H9 (cell line): Measurements from ENCODE around the gene CHRNA9. TPM values are rescaled to one million over a fixed set of nuclear protein-coding genes. Genes with fewer than 3 reads are reported as not detected.

ENCODE experiments used
- DNase-seq: peaks from one replicate; pipeline ENCODE4 v3.0.0-alpha.2; 2017
- H2AFZ ChIP-seq: one replicate; pipeline ENCODE4 v1.6.1; 2013; ENCODE audit warnings: mild to moderate bottlenecking, low read length, control low read depth, moderate library complexity
- H2AK5ac ChIP-seq: 2 replicates; pipeline ENCODE4 v1.6.1; 2013; ENCODE audit warnings: low read length, control low read depth, mixed read lengths; ENCODE audit not compliant: insufficient read length
- H2BK120ac ChIP-seq: one replicate; pipeline ENCODE4 v1.6.1; 2013; ENCODE audit warnings: low read depth, mild to moderate bottlenecking, low read length, control low read depth, inconsistent platforms; ENCODE audit not compliant: poor library complexity, severe bottlenecking
- H2BK12ac ChIP-seq: 2 replicates; pipeline ENCODE4 v1.6.1; 2013; ENCODE audit warnings: low read length, control low read depth, mixed read lengths, low read depth; ENCODE audit not compliant: insufficient read length
- H2BK15ac ChIP-seq: 2 replicates; pipeline ENCODE4 v1.6.1; 2013; ENCODE audit warnings: low read depth, low read length, control low read depth
- H2BK20ac ChIP-seq: one replicate; pipeline ENCODE4 v1.6.1; 2013; ENCODE audit warnings: low read depth, mild to moderate bottlenecking, low read length, control low read depth, inconsistent platforms; ENCODE audit not compliant: poor library complexity, severe bottlenecking
- H2BK5ac ChIP-seq: 2 replicates; pipeline ENCODE4 v1.6.1; 2013; ENCODE audit warnings: low read length, control low read depth, mixed read lengths; ENCODE audit not compliant: insufficient read length
- H3K14ac ChIP-seq: 2 replicates; pipeline ENCODE4 v1.6.1; 2013; ENCODE audit warnings: low read length, control low read depth; ENCODE audit not compliant: insufficient read depth
- H3K18ac ChIP-seq: 2 replicates; pipeline ENCODE4 v1.6.1; 2013; ENCODE audit warnings: low read depth, mild to moderate bottlenecking, mixed read lengths, low read length, control low read depth; ENCODE audit not compliant: insufficient read length
- H3K23ac ChIP-seq: 2 replicates; pipeline ENCODE4 v1.6.1; 2013; ENCODE audit warnings: low read length, control low read depth, mixed read lengths, low read depth; ENCODE audit not compliant: insufficient read length
- H3K23me2 ChIP-seq: 2 replicates; pipeline ENCODE4 v1.6.1; 2013; ENCODE audit warnings: low read depth, mild to moderate bottlenecking, mixed read lengths, low read length, control low read depth; ENCODE audit not compliant: insufficient read length, poor library complexity, severe bottlenecking
- H3K27ac ChIP-seq: 2 replicates; pipeline ENCODE4 v1.5.1; 2013; ENCODE audit warnings: low read length, control low read depth, mixed read lengths, low read depth; ENCODE audit not compliant: insufficient read length
- H3K27me3 ChIP-seq: 2 replicates; pipeline ENCODE4 v1.6.1; 2013; ENCODE audit warnings: low read length, control low read depth, inconsistent platforms; ENCODE audit not compliant: insufficient read depth
- H3K4ac ChIP-seq: 2 replicates; pipeline ENCODE4 v1.6.1; 2013; ENCODE audit warnings: low read depth, mild to moderate bottlenecking, control low read depth, inconsistent platforms, low read length, moderate library complexity
- H3K4me1 ChIP-seq: 2 replicates; pipeline ENCODE4 v1.6.1; 2013; ENCODE audit warnings: low read length, control low read depth, inconsistent platforms; ENCODE audit not compliant: insufficient read depth
- H3K4me2 ChIP-seq: 2 replicates; pipeline ENCODE4 v1.6.1; 2013; ENCODE audit warnings: low read length, control low read depth, mixed read lengths; ENCODE audit not compliant: insufficient read length, insufficient read depth
- H3K56ac ChIP-seq: 2 replicates; pipeline ENCODE4 v1.6.1; 2013; ENCODE audit warnings: low read depth, mild to moderate bottlenecking, mixed read lengths, low read length, control low read depth; ENCODE audit not compliant: insufficient read length
- H3K79me1 ChIP-seq: 2 replicates; pipeline ENCODE4 v1.6.1; 2013; ENCODE audit warnings: low read depth, mild to moderate bottlenecking, moderate library complexity, low read length, control low read depth, inconsistent platforms; ENCODE audit not compliant: insufficient read depth, poor library complexity, severe bottlenecking
- H3K79me2 ChIP-seq: 2 replicates; pipeline ENCODE4 v1.6.1; 2013; ENCODE audit warnings: low read length, control low read depth, inconsistent platforms; ENCODE audit not compliant: insufficient read depth
- H3K9ac ChIP-seq: 2 replicates; pipeline ENCODE4 v1.6.1; 2013; ENCODE audit warnings: low read length, control low read depth, mixed read lengths; ENCODE audit not compliant: insufficient read length; ENCODE audit errors: extremely low read depth
- H3K9me3 ChIP-seq: one replicate; pipeline ENCODE4 v1.6.1; 2013; ENCODE audit warnings: low read depth, low read length, inconsistent platforms; ENCODE audit not compliant: control insufficient read depth
- H3T11ph ChIP-seq: one replicate; pipeline ENCODE4 v1.6.1; 2013; ENCODE audit warnings: mild to moderate bottlenecking, low read length, control low read depth, inconsistent platforms
- H4K20me1 ChIP-seq: one replicate; pipeline ENCODE4 v1.6.1; 2013; ENCODE audit not compliant: control insufficient read depth, insufficient read length, insufficient read depth
- H4K5ac ChIP-seq: 2 replicates; pipeline ENCODE4 v1.6.1; 2013; ENCODE audit warnings: low read depth, mild to moderate bottlenecking, mixed read lengths, low read length, control low read depth; ENCODE audit not compliant: insufficient read length
- H4K8ac ChIP-seq: replicated peaks from 2 replicates; pipeline ENCODE4 v1.6.1; 2013; ENCODE audit warnings: low read length, control low read depth, mixed read lengths, low read depth; ENCODE audit not compliant: insufficient read length
- H4K91ac ChIP-seq: 2 replicates; pipeline ENCODE4 v1.6.1; 2013; ENCODE audit warnings: low read depth, mild to moderate bottlenecking, moderate library complexity, mixed read lengths, low read length, control low read depth; ENCODE audit not compliant: insufficient read length
- H3K27ac Mint-ChIP-seq, 3 experiments: 2 replicates in 2 of 3; 3 replicates in 1 of 3; pipeline ENCODE4 v1.8.0; 2020 to 2021; ENCODE audit warnings: mixed read lengths in 3 of 3, mild to moderate bottlenecking in 1 of 3, moderate library complexity in 1 of 3
- H3K27me3 Mint-ChIP-seq: 2 replicates; pipeline ENCODE4 v1.8.0; 2021; ENCODE audit warnings: low read depth, mild to moderate bottlenecking, moderate library complexity, mixed read lengths
- H3K36me3 Mint-ChIP-seq, 3 experiments: 2 replicates in 2 of 3; 3 replicates in 1 of 3; pipeline ENCODE4 v1.8.0; 2020 to 2021; ENCODE audit warnings: low read depth in 3 of 3, mixed read lengths in 3 of 3; ENCODE audit not compliant: insufficient read depth in 1 of 3
- H3K4me1 Mint-ChIP-seq, 2 experiments: 2 replicates each; pipeline ENCODE4 v1.8.0; 2020; ENCODE audit warnings: mixed read lengths in 2 of 2
- H3K4me3 Mint-ChIP-seq, 2 experiments: 2 replicates in 1 of 2; 3 replicates in 1 of 2; pipeline ENCODE4 v1.8.0; 2020 to 2021; ENCODE audit warnings: mild to moderate bottlenecking in 2 of 2, mixed read lengths in 2 of 2, moderate library complexity in 1 of 2
- H3K9me3 Mint-ChIP-seq, 2 experiments: 2 replicates in 1 of 2; 3 replicates in 1 of 2; pipeline ENCODE4 v1.8.0; 2020; ENCODE audit warnings: mild to moderate bottlenecking in 2 of 2, mixed read lengths in 2 of 2, moderate library complexity in 1 of 2
- CTCF ChIP-seq: fragments of 200-600 bp; sonication (generic); conservative IDR thresholded peaks from 3 replicates; pipeline ENCODE4 v1.8.0; 2021; ENCODE audit warnings: antibody characterized with exemption, mild to moderate bottlenecking
- WGBS: extraction: QIAGEN DNeasy Blood & Tissue Kit; methylation state at CpG from one replicate; pipeline ENCODE4 v1.1.7; 2013; ENCODE audit warnings: missing lambda C conversion rate, low lambda C conversion rate, mixed read lengths; ENCODE audit not compliant: insufficient read length; ENCODE audit errors: extremely low coverage; 5-methylcytosine and 5-hydroxymethylcytosine counted together
- total RNA-seq: library from RNA; stranded (reverse); gene quantifications from 2 replicates; pipeline ENCODE4 v1.2.1, GENCODE V29; 2021

Gene CHRNA9
- total RNA-seq, 1 experiment from 2014 or later, result 1.2 TPM

DNA sequence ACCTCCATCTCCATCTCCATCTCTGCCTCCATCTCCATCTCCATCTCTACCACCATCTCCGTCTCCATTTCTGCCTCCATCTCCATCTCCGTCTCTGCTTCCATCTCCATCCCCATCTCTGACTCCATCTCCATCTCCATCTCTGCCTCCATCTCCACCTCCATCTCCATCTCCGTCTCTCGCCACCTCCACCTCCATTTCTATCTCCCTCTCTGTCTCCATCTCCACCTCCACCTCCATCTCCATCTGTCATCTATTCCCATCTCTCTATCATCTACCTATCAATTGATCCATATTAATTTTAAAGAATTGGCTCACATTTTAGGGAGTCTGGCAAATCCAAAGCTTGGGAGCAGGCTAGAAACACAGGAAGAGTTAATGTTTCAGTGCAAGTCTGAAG is 39.6 kb upstream of the CHRNA9 start:
- Histone ChIP-seq H3K9me3 (peaks cover 10% of the 10 kb centered on the region), H3K79me2 (no peaks in the 10 kb centered on the region), H2BK12ac (no peak overlapping the region), H3K56ac (no peak overlapping the region), H3K4me2 (no peak overlapping the region), H3K27me3 (no peaks in the 10 kb centered on the region), H3K23ac (no peak overlapping the region), H4K5ac (no peak overlapping the region), H3K79me1 (no peaks in the 10 kb centered on the region), H3K18ac (no peak overlapping the region), H2AK5ac (no peak overlapping the region), H2BK15ac (no peak overlapping the region), H4K91ac (no peak overlapping the region), H2BK120ac (no peak overlapping the region), H2AFZ (no peak overlapping the region), H3K14ac (no peak overlapping the region), H4K8ac (no peak overlapping the region), H3T11ph (no peak overlapping the region), H3K4me1 (0 out of 2 replicates have a peak, but pooled peaks cover 2% of the 10 kb centered on the region), H2BK5ac (no peak overlapping the region), H3K4ac (no peak overlapping the region), H3K27ac (no peak overlapping the region), H2BK20ac (no peak overlapping the region), H4K20me1 (no peaks in the 10 kb centered on the region), H3K23me2 (no peaks in the 10 kb centered on the region), H3K9ac (no peak overlapping the region)
- no peak for DNase-seq
- peaks cover 3 to 8% of the 10 kb centered on the region in 2 experiments; a peak in 4 of 5 replicates for H3K9me3 Mint-ChIP-seq
- 100% methylated on average over 2 of the region's 4 CpGs for WGBS
- H3K27me3 Mint-ChIP-seq, result peaks cover 8% of the 10 kb centered on the region; the same call in 1 of the 2 replicates
- H3K4me1 Mint-ChIP-seq, result peaks cover 4 to 13% of the 10 kb centered on the region in 2 experiments
- H3K27ac Mint-ChIP-seq, result no peak overlapping the region
- no peak overlapping the region for H3K4me3 Mint-ChIP-seq
- TF ChIP-seq CTCF, result no peak
- peaks cover 3 to 5% (median 3%) of the 10 kb centered on the region in 3 experiments; a peak in 2 of 7 replicates for H3K36me3 Mint-ChIP-seq
